NOMO-1 treated with DMSO at 0.1 percent for 48 hours (cell line): ENCODE data around the gene MAMSTR.
"Not testable (repeated sequence)": the region's sequence is repeated elsewhere in the genome, so short reads cannot be mapped to it uniquely, and the experiment has no call there.

Experiments
- DNase-seq: peaks from one replicate; lab custom pipeline; 2025; ENCODE audit not compliant: unreplicated experiment; lab: John Stamatoyannopoulos, UW

Gene MAMSTR

DNA sequence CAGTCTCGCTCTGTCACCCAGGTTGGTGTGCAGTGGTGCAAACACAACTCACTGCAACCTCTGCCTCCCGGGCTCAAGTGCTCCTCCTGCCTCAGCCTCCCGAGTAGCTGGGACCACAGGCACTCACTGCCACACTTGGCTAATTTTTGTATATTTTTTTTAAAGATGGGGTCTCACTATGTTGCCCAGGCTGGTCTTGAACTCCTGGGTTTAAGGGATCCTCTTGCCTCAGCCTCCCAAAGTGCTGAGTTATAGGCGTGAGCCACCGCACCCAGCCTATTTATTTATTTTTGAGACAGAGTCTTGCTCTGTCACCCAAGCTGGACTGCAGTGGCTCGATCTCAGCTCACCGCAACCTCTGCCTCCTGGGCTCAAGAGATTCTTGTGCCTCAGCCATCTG is 32.9 kb downstream of the MAMSTR start:
- DNase-seq = not testable (repeated sequence)

DNA sequence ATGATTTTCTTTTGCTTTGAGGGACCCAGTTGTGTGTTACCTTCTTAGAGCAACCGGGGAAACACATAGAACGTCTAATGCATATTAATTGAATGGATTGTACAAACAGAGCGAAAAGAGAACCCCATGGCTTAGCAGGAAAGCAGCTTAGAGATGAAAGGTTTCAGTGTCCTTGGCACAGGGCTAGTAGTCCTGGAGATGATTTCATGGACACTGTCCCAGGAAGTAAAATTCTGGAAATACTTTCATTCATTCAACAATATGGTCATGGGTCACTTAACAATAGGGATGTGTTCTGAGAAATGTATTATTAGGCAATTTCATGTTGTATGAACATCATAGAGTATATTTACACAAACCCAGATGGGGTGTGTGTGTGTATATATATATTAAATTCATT is 33.4 kb downstream of the MAMSTR start:
- no peak for DNase-seq

DNA sequence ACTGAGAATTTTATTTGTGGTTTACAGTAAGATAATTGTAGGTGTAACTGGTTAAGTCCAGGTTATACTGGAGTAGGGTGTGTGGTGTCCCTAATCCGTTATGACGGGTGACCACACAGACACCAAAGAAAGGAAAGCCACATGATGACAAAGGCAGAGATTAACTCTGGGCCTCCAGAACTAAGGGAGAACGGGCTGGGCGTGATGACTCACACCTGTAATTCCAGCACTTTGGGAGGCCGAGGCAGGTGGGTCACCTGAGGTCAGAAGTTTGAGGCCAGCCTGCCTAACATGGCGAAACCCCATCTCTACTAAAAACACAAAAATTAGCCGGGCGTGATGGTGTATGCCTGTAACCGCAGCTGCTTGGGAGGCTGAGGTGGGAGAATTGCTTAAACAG is 33.9 kb downstream of the MAMSTR start:
- no peak for DNase-seq

DNA sequence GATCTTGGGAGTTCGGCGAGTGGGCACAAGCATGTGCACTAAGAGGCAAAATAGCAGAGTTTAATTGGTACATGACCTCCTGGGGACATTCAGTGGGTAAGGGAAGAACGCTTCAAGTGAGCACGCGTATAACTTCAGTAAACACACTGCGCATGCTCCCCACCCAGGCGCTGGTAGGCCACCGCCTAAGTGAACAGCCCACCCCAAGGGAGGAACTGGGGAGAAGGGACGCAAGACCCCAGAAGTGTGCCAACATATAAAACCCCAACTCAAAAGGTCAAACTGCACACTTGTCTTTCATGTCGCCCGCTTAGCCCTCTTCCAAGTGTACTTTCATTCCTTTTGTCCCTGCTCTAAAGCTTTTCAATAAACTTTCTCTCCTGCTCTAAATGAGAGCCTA is 36.2 kb downstream of the MAMSTR start:
- DNase-seq = no peak

DNA sequence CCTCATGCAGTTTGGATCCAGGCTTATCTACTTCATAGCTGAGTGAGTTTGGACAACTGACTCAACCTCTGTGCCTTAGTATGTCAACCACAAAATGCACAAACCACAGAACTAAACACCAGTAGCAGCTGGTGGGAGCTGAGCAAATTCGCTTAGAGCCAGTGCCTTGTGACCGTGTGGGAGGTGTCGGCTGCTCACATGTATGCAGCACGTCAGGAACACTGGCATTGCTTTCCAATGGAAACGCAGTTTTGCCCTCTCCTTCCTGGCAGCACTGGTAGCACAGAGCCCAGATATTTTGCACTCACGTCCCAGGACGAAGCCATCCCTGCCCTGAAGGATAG is 38.4 kb downstream of the MAMSTR start:
- no peak for DNase-seq

DNA sequence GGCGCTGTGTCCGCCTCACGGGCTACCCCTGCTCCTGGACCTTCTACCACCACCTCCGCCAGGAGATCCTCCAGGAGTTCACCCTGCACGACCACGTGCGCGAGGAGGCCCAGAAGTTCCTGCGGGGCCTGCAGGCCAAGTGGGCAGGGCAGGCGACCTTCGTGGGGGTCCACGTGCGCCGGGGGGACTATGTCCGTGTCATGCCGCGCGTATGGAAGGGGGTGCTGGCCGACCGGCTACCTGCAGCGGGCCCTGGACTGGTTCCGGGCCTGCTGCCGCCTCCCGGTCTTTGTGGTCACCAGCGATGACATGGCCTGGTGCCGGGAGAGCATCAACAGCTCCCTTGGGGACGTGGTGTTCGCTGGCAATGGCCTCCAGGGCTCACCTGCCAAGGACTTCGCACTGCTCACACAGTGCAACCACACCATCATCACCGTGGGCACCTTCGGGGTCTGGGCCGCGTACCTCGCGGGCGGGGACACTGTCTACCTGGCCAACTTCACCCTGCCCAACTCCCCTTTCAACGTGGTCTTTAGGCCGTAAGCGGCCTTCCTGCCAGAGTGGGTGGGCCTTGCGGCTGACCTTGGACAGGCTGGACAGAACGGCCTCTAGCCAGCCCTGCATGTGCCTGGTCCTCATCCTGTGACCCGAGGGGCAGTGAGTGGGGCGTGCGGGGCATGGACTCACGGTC is 38.9 kb downstream of the MAMSTR start:
- DNase-seq = no peak

DNA sequence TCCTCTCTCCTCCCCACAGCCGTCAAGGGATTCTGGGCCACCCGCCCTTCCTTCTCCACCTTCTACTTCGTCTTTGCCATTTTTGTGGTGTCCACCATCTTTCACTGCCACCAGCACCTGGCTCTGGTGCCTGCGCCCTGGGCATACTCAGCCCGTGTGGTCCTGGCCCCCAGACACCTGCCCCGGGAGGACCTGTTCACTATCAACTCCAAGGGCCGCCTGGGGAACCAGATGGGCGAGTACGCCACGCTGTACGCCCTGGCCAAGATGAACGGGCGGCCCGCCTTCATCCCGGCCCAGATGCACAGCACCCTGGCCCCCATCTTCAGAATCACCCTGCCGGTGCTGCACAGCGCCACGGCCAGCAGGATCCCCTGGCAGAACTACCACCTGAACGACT is 39.5 kb downstream of the MAMSTR start:
- DNase-seq = not testable (repeated sequence)

DNA sequence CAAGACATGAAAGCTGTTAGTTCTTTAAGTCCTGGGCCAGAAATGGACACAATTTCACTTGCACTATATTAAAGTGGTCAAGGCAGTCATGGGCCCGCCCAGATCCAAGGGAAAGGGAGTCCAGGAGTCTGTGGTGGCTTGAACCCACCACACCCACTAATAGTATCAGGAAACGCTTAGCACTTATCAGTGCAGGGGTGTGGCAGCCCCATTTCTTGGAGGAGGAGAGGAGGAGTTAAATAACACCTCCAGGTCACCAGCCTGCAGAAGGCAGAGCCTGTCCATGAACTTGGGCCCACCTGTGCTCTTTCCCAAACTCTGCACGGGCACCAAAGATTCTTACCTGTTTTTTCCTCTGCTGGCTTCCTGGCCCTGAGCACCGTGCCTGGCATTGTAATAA is 41.3 kb downstream of the MAMSTR start:
- DNase-seq = no peak

DNA sequence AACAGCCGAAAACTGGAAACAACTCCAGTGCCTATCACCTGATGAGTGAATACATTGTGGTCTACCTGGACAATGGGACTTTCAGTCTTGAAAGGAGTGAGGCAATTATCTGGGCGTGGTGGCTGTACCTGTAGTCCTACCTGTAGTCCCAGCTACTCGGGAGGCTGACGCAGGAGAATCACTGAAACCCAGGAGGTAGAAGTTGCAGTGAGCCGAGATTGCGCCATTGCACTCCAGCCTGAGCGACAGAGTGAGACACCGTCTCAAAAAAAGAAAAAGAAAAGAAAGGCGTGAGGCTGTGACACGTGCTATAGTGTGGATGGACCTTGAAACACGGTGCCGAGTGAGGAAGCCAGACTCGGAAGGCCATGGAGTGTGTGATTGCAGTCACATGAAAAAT is 42.6 kb downstream of the MAMSTR start:
- no peak for DNase-seq

DNA sequence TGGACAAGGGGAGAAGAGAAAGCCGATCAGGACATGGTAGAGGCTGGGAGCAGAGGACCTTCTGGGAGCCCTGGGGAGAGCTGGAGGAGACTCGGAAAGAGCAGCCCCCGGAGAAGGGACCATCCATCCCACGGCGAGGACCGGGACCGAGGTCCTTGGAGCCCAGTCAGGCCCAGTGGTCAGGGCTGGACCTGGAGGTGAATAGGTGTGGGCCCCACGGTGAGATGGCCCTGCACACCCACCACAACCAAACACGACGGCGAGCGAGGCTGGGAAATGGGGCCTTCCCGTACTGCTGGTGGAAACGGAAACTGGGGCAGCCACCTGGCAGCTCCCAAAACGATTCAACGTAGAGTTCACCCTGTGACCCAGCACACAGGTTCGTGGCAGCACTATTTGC is 43.0 kb downstream of the MAMSTR start:
- no peak for DNase-seq

DNA sequence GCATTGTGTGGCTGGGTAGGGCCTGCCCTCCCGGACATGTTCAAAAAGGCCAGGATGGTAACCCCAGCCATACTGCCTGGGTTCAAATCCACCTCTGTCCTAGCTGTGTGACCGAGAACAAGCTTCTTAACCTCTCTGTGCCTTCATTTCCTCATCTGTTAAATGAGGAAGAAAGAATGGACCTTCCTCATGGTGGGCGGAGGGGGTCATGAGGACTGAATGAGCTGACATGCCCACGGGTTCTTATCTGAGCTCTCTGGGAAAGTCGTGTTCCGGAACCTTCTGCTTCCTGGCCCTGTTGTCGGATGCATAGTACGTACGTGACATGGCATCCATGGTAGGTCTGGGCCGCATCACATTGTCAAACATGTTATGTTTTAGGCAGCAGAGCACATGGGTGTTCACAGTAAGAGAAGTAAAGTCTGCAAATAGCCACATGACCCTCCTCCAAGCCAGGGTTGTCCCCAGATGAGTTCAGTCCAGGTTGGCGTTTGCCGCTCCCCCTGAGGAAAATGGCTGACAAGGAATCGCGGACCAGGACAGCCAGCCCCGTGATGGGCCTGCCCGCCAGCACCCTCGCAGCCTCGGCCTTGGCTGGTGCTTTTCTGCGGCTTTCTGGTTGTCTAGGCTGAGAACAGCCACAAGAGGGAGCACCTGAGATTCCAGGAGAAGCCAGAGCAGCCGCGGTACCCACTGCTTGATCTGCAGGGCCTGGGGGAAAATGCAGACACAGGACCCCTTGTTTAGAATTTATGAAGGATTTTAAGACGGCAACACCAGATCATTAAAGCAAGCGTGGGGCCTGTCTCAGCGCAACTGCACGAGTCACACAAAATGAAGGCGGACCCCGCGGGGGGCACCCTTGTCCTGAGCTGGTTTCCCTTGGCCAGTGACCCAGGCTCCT is 44.4 kb downstream of the MAMSTR start:
- peak; percentile 57 for DNase-seq

DNA sequence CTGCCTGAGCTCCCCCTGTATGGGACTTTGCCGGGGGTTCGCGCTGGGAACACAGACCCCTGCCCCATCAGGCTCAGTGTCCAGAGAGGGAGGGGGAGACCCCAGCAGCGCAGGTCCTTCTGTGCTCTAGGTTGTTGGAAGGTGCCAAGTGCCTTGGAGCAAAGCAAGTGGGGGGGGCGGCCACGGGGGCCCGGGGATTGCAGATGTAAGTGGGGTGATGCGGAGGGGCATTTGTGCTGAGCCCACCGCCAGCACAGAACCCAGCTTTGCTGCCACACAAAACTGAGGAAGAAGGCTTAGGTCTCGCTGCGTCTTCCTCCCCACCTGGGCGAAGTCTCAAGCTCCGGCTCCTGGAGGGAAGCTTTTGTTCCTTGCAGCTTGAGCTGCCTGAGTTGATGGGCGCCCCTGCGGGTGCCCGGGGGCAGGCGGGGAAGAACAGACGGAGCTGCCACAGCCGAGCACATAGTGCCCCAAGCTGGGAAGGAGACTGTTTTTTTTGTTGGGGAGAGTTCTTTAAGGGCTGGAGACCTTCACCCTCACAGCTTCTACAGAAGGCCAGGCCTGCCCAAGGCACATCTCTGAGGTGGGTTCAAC is 45.2 kb downstream of the MAMSTR start:
- no peak for DNase-seq

DNA sequence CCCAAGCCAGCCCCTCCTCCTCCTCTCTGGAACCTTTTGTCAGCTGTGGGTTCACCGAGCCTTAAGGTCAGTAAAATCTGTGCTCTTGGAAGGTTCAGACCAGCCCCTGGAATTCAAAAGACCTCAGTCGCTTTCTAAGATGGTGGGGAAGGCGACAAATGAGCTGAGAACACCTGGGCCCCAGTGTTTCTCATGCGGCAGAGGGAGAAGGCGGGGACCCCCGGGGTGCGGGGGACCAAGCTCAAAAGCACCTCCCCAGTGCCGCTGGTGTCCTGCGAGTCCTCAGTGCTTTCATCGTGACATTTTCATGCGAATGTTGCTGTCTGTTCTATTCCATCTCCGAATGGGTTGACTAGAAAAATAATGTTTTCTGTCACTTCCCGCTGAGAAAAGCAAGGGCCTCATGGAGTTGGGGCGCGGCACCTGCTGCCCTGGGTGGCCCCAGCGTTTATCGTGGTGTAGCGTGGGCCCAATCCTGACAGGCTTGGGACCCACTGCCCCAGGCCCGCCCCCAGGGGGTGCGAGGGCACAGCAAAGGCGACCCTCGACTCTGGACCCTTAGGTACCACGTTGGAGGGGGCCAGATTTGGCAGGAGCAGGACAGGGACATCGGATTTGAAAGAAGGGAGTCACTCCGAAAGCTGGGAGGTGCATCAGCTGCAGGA is 46.0 kb downstream of the MAMSTR start:
- no peak for DNase-seq

DNA sequence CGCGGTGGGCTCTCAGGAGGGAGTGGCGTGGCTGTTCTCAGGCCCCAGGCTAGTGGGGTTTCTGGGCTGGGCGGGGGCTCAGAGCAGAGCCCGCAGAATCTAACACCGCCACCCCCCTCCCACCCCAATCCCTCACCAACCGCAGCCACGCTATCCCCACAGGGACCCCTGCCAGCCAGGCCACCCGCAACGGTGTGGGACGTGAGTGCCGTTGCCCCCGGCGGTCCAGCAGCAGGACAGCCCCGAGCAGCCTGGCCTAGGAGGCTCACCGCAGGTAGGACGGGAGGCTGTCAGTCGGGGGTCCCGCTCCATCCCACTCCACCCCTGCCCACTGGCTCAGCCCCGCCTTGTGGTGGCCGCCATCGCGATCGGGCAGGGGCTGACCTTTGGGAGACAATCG is 46.5 kb downstream of the MAMSTR start, which contains the start of gene NTN5:
TSS of gene NTN5 (minus strand) at position 24 of the 400 bp plus-strand sequence. CDS start 2,031 bp downstream, outside the sequence.
- DNase-seq = no peak

DNA sequence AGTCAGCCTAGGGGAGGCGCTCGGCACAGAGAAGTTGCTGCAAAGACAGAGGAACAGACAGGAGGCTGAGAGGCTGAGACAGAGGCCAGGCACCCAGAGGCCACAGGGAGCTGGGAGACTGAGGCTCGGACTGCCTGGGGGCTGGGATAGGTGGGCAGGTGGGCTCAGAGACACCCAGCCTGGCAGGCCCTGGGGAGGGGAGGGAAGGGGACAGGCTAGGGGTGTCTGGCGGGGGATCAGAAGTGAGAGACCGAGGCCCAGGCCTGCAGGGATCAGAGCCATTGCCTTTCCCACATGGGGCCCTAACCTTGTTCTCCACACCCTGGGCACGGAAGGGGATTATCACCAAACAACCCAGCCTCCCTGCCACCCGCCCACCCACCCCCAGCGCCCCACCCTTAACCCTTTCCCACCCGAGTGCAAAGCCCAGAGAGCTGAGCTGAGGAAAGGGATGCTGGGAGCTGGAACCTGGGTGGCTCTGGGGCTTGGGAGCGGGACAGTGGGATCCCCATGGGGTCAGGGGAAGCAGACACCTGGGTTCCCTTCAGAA is 48.0 kb downstream of the MAMSTR start:
- DNase-seq = no peak

DNA sequence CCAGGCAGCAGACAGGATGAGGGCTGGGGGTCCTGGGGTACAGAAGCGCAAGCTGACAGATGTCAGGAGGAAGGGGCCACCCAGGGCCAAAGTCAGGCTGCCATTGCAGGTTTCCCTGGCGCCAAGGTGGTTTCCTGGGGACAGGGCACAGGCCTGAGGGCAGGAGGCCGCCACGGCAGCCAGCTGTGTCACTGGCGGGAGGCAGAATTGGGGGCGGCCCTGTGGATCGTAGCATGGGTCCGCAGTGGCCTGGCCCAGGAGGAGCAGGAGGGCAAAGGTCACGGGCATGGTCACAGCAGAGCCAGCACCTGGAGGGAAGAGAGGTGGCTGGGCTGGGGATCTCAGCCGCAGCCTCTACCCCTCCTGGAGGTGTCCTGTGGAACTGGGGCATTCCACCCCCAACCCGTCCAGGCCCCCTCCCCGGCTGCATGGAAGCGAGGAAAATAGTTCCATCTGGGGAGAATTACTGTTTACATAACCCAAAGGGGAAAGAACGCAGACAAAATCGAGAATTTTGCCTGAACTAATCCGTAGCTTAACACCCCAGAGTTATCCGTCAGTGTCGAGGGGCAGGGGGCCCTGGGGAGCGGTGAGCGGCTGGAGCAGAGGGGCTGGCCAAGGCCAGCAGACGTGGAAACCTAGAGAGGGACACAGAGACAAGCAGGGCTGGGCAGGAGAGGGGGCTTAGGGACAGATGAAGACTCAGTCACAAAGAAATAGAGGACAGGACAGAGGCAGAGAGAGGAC is 48.7 kb downstream of the MAMSTR start:
- no peak for DNase-seq

DNA sequence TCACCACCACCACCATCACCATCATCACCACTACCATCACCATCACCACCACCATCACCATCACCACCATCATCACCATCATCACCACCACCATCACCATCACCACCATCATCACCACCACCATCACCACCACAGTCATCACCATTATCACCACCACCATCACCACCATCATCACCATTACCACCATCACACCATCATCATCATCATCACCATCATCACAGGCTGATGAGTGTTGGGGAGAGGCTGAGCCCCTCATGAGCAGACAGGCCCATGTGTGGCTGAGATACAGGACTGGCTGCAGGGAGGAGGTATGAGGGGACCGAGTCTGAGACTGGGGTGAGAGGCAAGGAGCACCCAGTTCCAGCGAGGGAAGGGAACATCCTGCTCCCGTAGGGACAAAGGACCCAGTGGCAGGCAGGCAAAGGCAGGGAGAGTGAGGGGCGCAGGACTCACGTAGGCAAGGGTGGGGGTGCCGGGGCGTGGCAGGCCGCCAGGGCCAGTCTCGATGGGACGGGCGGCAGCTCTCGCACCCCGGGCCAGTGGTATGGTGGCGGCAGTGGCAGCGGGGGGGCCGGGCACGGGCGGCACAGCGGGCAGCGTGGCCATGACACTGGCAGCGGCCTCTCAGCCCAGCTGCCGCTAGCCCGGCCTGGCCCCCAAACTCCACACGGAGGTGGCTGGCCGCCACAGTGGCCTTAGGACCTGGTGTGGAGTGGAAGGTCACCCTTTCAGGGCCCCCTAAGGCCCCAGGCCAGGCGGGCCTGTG is 49.4 kb downstream of the MAMSTR start:
- no peak for DNase-seq

DNA sequence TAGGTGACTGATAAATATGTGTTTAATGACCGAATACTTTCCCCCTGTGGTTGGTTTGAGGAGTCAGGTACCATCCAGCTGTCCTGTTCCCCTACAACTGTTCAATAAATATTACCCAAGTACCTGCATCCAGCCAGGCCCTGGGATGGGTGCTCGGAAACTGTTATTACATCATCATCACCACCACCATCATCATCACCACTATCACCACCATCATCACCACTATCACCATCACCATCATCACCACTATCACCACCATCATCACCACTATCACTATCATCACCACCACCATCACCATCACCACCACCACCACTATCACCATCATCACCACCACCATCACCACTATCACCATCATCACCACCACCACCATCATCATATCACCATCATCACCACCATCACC is 50.8 kb downstream of the MAMSTR start:
- no peak for DNase-seq

DNA sequence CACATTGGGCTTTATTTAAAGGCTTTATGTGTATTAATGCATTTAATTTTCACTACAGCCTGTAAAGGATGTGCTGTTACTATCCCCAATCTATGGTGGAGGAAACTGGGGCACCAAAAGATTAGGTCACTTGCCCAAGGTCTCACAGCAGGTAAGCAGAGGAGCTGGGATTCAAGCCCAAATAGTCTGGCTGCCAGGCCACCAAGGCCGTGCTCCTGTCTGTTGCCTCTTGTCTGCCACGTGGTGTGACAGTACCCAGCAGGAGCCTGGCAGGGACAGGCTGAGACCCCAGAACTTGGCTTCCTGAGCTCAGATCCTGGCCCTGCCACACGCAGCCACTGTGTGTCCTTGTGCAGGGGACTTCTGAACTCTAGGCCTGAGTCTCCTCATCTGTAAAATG is 51.2 kb downstream of the MAMSTR start:
- DNase-seq = no peak

DNA sequence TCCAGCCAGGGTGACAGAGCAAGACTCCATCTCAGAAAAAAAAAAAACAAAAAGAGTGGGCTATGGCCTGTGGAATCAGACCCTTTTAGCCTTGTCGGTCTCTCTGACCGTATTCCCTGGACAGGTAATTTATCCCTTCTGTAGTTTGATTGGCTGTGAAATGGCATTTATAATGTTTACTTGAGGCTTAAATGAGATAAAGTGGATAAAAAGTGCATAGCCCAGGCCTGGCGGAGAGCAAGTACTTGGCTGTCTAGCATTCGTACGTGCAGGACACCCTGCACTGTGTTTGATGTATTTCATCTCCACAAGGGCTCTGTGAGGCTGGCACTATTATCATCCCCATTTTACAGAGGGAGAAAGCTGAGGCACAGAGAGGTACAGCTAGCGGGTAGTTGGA is 53.7 kb downstream of the MAMSTR start:
- no peak for DNase-seq
